Endothelial cell (in vitro differentiated cells): ENCODE results near the gene EEF1G. TPM values are rescaled to one million over a fixed set of nuclear protein-coding genes. Genes with fewer than 3 reads are reported as not detected.

Experiments used
- DNase-seq: peaks from one replicate; pipeline ENCODE4 v3.0.0; 2021; ENCODE audit warnings: low spot score
- H3K27ac Mint-ChIP-seq: one replicate; pipeline ENCODE4 v1.8.0; 2021; ENCODE audit warnings: mixed read lengths, inconsistent platforms; ENCODE audit not compliant: unreplicated experiment
- H3K27me3 Mint-ChIP-seq: one replicate; pipeline ENCODE4 v1.8.0; 2021; ENCODE audit warnings: mild to moderate bottlenecking, moderate library complexity, mixed read lengths, inconsistent platforms; ENCODE audit not compliant: unreplicated experiment
- H3K36me3 Mint-ChIP-seq: one replicate; pipeline ENCODE4 v1.8.0; 2021; ENCODE audit warnings: mild to moderate bottlenecking, low read depth, mixed read lengths, inconsistent platforms; ENCODE audit not compliant: unreplicated experiment
- H3K4me1 Mint-ChIP-seq: one replicate; pipeline ENCODE4 v1.8.0; 2021; ENCODE audit warnings: mild to moderate bottlenecking, mixed read lengths, inconsistent platforms; ENCODE audit not compliant: unreplicated experiment
- H3K4me3 Mint-ChIP-seq: one replicate; pipeline ENCODE4 v1.8.0; 2021; ENCODE audit warnings: mild to moderate bottlenecking, mixed read lengths, inconsistent platforms; ENCODE audit not compliant: unreplicated experiment
- H3K9me3 Mint-ChIP-seq: one replicate; pipeline ENCODE4 v1.8.0; 2021; ENCODE audit warnings: mixed read lengths, inconsistent platforms; ENCODE audit not compliant: unreplicated experiment
- total RNA-seq: library from RNA; stranded (reverse); fragmentation: NEBNext Ultra II Directional; extraction: Animal tissue kit (Norgen Biotek cat#: 25700); gene quantifications from one replicate; pipeline ENCODE4 v1.2.1, GENCODE V29; 2021; ENCODE audit not compliant: unreplicated experiment
- TF ChIP-seq, protein P1 (sequence below): fragments of 200-600 bp; sonication (generic); IDR thresholded peaks from one replicate; pipeline ENCODE4 v1.5.0; 2021; ENCODE audit warnings: antibody characterized with exemption; ENCODE audit not compliant: unreplicated experiment

The EEF1G gene
- total RNA-seq, 1 donor from 2014 or later, result 1,951 TPM

DNA sequence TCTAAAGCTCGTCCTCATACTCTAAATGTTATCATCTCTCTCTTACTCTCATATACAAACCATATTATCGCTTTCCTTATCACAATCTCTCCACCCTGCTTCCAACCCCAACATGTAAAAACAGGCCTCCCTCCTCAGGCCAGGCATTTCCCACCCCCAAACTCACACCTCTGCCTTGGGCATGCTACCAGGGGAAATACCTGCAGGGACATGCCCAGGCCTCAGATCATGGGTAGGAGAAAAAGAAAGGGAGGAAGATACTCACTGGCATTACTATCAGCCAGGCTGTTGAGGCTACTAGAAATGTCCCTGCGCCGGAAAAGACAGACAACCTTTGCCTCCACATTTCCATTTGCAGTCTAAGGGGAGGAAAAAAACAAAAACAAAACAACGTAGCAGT lies 26.2 kb upstream of the EEF1G start:
- peaks cover 18% of the 10 kb centered on the region for H3K27me3 Mint-ChIP-seq
- H3K4me1 Mint-ChIP-seq, result peaks cover 47% of the 10 kb centered on the region
- DNase-seq, result no peak
- H3K4me3 Mint-ChIP-seq, result peak overlapping the region; percentile 97
- peaks cover 63% of the 10 kb centered on the region for H3K36me3 Mint-ChIP-seq
- H3K9me3 Mint-ChIP-seq, result no peaks in the 10 kb centered on the region
- TF ChIP-seq, protein P1, sequence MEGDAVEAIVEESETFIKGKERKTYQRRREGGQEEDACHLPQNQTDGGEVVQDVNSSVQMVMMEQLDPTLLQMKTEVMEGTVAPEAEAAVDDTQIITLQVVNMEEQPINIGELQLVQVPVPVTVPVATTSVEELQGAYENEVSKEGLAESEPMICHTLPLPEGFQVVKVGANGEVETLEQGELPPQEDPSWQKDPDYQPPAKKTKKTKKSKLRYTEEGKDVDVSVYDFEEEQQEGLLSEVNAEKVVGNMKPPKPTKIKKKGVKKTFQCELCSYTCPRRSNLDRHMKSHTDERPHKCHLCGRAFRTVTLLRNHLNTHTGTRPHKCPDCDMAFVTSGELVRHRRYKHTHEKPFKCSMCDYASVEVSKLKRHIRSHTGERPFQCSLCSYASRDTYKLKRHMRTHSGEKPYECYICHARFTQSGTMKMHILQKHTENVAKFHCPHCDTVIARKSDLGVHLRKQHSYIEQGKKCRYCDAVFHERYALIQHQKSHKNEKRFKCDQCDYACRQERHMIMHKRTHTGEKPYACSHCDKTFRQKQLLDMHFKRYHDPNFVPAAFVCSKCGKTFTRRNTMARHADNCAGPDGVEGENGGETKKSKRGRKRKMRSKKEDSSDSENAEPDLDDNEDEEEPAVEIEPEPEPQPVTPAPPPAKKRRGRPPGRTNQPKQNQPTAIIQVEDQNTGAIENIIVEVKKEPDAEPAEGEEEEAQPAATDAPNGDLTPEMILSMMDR, result no peak
- peak overlapping the region; percentile 81 for H3K27ac Mint-ChIP-seq

DNA sequence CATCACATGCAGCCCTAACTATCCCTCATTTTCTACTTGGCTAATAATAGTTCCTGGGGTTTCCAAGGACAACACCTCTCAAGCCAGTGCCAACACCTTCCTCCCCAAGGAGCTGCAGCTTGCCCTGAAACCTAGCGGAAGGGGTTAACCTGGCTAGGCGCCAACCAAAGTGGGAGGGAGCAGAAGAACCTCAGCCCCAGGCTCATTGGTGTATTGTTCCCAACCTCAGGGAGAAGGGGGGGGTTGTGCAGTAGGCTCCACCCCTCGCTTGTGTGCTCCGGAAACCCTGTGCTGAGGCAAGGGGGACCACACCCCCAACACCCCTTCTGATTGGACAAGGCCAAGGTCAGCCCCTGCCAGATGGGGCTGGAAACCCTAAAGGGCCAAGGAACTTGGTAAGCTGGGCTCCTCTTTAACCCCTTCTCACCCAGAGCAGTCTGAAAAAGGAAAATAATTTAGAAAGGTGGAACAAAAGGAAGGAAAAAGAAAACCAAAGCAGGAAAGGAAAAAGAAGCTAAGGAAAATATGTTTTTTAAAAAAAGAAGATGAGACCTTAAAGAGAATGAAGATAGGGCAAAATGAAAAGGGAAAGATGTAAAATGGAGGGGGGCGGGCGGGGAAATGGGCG lies 25.5 kb upstream of the EEF1G start:
- peak; percentile 78 for DNase-seq
- Mint-ChIP-seq H3K27ac (peak overlapping the region; percentile 81), H3K9me3 (no peaks in the 10 kb centered on the region), H3K4me3 (peak overlapping the region; percentile 97), H3K36me3 (peaks cover 68% of the 10 kb centered on the region), H3K4me1 (peaks cover 46% of the 10 kb centered on the region), H3K27me3 (peaks cover 21% of the 10 kb centered on the region)
- TF ChIP-seq, protein P1, result no peak

DNA sequence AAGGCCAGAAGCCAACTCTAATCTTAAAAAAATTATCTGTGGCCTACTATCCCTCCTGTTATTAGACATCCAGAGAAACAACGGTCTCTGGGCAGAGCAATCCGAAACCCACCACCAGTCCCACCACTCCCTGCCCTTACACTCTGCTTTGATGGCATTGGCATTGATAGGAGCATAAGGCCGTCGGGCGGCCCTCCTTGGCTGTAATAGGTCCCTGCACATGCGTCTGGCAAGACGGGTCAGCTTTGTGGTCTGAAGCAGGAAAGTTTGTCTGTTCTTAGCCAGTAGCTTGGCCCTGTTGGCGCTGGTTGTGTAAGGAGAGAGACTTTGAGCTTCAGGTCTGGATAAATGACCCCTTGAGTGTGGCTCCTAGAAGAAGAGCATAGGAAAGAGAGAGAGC lies 21.4 kb upstream of the EEF1G start:
- peaks cover 63% of the 10 kb centered on the region for H3K36me3 Mint-ChIP-seq
- H3K4me3 Mint-ChIP-seq, result no peak overlapping the region
- no peak overlapping the region for H3K27ac Mint-ChIP-seq
- peaks cover 40% of the 10 kb centered on the region for H3K4me1 Mint-ChIP-seq
- H3K9me3 Mint-ChIP-seq, result no peaks in the 10 kb centered on the region
- peaks cover 11% of the 10 kb centered on the region for H3K27me3 Mint-ChIP-seq
- no peak for DNase-seq
- TF ChIP-seq, protein P1, result no peak

DNA sequence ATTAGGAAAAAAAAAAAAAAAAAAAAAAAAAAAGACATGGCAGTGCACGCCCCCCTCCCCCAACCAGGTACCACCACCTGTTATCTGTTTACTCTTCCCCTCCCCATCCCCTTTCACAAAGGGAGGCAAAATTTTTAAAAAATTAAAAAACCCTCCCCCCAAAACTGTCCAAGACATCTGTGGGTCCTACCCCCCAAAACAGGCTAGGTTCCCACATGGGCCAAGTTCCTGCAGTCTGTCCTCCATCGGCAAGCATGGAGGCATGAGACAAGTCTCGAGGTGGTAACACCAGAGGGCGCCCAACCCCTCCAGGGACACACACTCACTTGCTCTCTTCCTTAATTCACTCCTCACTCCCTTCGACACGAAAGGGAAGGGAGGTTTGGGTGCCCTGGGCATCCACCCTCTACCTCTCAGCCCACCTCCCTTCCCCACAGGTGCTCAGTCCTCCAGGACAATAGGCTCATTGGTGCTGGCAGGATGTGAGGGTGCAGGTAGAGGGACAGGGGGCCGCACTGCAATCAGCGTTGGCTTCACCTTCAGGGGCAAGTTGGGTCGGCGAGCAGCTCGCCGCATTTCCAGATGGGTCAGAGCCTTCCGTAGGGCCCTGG lies 19.8 kb upstream of the EEF1G start:
- Mint-ChIP-seq H3K4me1 (peaks cover 28% of the 10 kb centered on the region), H3K4me3 (peak overlapping the region; percentile 78), H3K9me3 (no peaks in the 10 kb centered on the region), H3K27ac (no peak overlapping the region), H3K27me3 (peaks cover 8% of the 10 kb centered on the region), H3K36me3 (peaks cover 47% of the 10 kb centered on the region)
- peak; percentile 81 for DNase-seq
- TF ChIP-seq, protein P1, result no peak

DNA sequence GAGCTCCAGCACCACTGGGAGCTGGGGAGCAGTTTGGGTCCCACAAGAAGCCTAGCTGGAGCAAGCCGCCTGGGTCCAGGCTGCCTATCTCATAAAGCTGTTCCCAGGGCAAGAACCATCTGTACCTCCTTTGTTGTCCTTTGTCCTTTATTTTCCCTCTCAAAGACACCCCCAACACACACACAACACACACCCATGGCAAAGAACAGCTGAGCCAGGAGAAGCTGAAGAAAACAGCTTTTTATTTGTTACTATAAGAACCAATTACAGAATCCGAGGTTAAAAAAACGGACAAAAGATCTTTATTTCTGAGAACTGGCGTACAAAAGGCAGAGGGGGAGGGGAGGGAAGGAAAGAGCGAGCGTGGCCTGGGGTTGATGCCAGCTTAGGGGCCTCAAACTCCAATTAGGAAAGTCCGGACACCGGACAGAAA lies 19.3 kb upstream of the EEF1G start:
- H3K9me3 Mint-ChIP-seq, result no peaks in the 10 kb centered on the region
- H3K36me3 Mint-ChIP-seq, result peaks cover 41% of the 10 kb centered on the region
- DNase-seq, result no peak
- peak overlapping the region; percentile 44 for H3K27ac Mint-ChIP-seq
- TF ChIP-seq, protein P1, result no peak
- peaks cover 8% of the 10 kb centered on the region for H3K27me3 Mint-ChIP-seq
- peaks cover 24% of the 10 kb centered on the region for H3K4me1 Mint-ChIP-seq
- H3K4me3 Mint-ChIP-seq, result peak overlapping the region; percentile 90
